SK-N-SH (cell line): ENCODE data around the gene SUFU. TPM values are rescaled to one million over a fixed set of nuclear protein-coding genes. Genes with fewer than 3 reads are reported as not detected.

Experiments used
- polyA plus RNA-seq, 3 experiments: library from polyadenylated mRNA; depleted of rRNA; stranded (reverse); fragments of >200 nt; gene quantifications; 2 replicates each; pipeline ENCODE4 v1.2.3, GENCODE V29; 2012
- small RNA-seq, 7 experiments: library from RNA; depleted of rRNA; stranded (forward); fragments of <200 nt; gene quantifications; one replicate each; pipeline ENCODE3, GENCODE V24; 2012

The SUFU gene
- polyA plus RNA-seq, 1 of the 3 experiments (the other 2 are of a cell fraction): 5.7 TPM

Small RNA genes within 50 kb of the gene (small RNA-seq; reads per million reads assigned to genes)
- 0 to 0.52 (median 0) reads per million in 7 experiments for gene RNU6-43P

Other genes starting within 250 kb of the SUFU start
- 20.6 and 26.6 TPM in 2 replicates for gene NFKB2, start 108.3 kb upstream of the SUFU start, polyA plus RNA-seq (2012; rRNA removed)
- gene PSD, start 85.2 kb upstream of the SUFU start, polyA plus RNA-seq (2012; rRNA removed): 0.97 and 0.99 TPM in 2 replicates
- 11.7 and 17.2 TPM in 2 replicates for gene FBXL15, start 83.1 kb upstream of the SUFU start, polyA plus RNA-seq (2012; rRNA removed)
- gene CUEDC2, start 71.4 kb upstream of the SUFU start, polyA plus RNA-seq (2012; rRNA removed): 130 and 162 TPM in 2 replicates
- gene C10orf95, start 52.4 kb upstream of the SUFU start, polyA plus RNA-seq (2012; rRNA removed): 0.05 and 0.07 TPM in 2 replicates
- gene ACTR1A, start 1.3 kb upstream of the SUFU start, polyA plus RNA-seq (2012; rRNA removed): 106 and 117 TPM in 2 replicates
- gene TRIM8, start 140.5 kb downstream of the SUFU start, polyA plus RNA-seq (2012; rRNA removed): 67.0 and 108 TPM in 2 replicates
- gene ARL3, start 210.4 kb downstream of the SUFU start, polyA plus RNA-seq (2012; rRNA removed): 11.2 and 12.5 TPM in 2 replicates
- 10.2 and 10.6 TPM in 2 replicates for gene SFXN2, start 210.7 kb downstream of the SUFU start, polyA plus RNA-seq (2012; rRNA removed)
- 22.8 and 29.8 TPM in 2 replicates for gene WBP1L, start 240.0 kb downstream of the SUFU start, polyA plus RNA-seq (2012; rRNA removed)